Spleen (tissue), 7 donors: ENCODE measurements around the gene ZNF576.

Experiments
- POLR2A ChIP-seq, 3 donors: fragments of 450-650 bp; IDR thresholded peaks; one replicate each; pipeline ENCODE4 v1.5.1; 2017; ENCODE audit warnings: antibody characterized with exemption in 3 of 3, mild to moderate bottlenecking in 1 of 3
- TF ChIP-seq, protein P1 (sequence below), 11 experiments: fragments of 200-600 bp in 7 of 11; fragments of 450-650 bp in 4 of 11; sonication (generic) in 4 of 11; IDR thresholded peaks in 8 of 11; conservative IDR thresholded peaks in 3 of 11; 1 replicate in 7 of 11; 2 replicates in 4 of 11; pipeline versions ENCODE4 v1.4.0 to v1.8.0; 2016 to 2021; ENCODE audit warnings: antibody characterized with exemption in 11 of 11, inconsistent platforms in 4 of 11, mild to moderate bottlenecking in 1 of 11
- donor health status: DM: no; HTN: no; CAD: no; lungs with moderate emphysema.
- donor health status: DM: no; HTN: no; CAD: no.
- donor health status: DM: no; HTN: no; CAD: no.

DNA sequence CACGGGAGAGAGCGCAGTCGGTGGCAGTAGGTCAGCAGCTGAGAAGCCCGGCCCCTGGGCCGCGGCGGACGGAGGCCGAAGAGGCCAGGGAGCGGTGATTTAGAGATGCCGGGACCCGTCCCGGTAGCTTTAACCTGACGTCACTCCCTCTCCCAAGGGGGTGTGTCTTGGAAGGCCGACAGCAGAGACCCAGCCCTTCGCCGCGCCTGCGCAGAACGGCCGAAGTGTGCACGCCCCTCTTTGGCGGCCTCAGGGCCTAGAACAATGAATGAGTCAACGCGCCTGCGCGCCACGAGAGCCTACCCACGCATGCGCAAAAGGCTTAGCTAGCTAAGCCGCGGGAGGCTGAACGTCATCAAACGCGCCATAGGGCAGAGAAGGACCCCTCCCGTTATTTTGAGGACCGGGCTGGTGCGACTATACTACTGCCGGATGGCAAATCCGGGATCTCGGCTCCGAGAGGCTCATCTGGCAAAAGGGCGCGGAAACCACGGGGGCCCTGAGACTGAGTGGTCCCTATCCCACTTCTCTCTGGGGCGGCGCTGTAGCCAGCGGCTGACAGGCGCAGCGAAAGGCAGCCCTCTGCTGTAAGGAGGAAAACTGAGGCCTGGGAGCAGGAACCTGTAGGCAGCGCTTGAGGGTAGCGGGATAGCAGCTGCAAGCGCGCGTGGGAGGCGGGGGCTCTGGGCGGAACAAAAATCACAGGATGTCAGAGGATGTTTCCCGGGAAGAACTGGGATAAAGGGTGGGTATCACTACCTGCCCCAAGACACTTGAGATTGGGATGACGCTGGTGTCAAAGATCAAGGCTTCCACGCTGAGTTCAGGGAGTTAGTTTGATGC lies at the start of gene ZNF576, which contains the start of gene IRGQ:
- TF ChIP-seq POLR2A (IDR thresholded peaks at IDR 0.05), result peak in 2 of 3 donors; percentile 61 to 89
- TF ChIP-seq, protein P1, sequence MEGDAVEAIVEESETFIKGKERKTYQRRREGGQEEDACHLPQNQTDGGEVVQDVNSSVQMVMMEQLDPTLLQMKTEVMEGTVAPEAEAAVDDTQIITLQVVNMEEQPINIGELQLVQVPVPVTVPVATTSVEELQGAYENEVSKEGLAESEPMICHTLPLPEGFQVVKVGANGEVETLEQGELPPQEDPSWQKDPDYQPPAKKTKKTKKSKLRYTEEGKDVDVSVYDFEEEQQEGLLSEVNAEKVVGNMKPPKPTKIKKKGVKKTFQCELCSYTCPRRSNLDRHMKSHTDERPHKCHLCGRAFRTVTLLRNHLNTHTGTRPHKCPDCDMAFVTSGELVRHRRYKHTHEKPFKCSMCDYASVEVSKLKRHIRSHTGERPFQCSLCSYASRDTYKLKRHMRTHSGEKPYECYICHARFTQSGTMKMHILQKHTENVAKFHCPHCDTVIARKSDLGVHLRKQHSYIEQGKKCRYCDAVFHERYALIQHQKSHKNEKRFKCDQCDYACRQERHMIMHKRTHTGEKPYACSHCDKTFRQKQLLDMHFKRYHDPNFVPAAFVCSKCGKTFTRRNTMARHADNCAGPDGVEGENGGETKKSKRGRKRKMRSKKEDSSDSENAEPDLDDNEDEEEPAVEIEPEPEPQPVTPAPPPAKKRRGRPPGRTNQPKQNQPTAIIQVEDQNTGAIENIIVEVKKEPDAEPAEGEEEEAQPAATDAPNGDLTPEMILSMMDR (IDR thresholded peaks at IDR 0.05 in 8 of 11, conservative IDR thresholded peaks at IDR 0.05 in 3 of 11), result no peak
